Activated naive CD8-positive, alpha-beta T cell treated with anti-CD3 and anti-CD28 coated beads, Interleukin-2, amount 10 ng/mL, durations not matched to agents 7 days and 5 days (primary cell): ENCODE measurements around the gene SLC39A5. TPM values are rescaled to one million over a fixed set of nuclear protein-coding genes. Genes with fewer than 3 reads are reported as not detected.
A peak's percentile ranks its signal among the peaks of the same experiment; 100 is the strongest.

Source experiments
- ATAC-seq: fragments of 150-1000 bp; cut with Tn5 transposase; one replicate; pipeline ENCODE4 v1.10.0; 2021; ENCODE audit warnings: low read depth, moderate library complexity
- POLR2A ChIA-PET: fragments of 350-600 bp; sonication (Branson Sonifier 250); formaldehyde crosslinking; loops from one replicate; lab custom pipeline; 2021; ENCODE audit warnings: antibody characterized with exemption; lab: Charles Lee
- DNase-seq: peaks from one replicate; pipeline ENCODE4 v3.0.0; 2021
- H3K27ac Mint-ChIP-seq: one replicate; pipeline ENCODE4 v1.8.0; 2022; ENCODE audit warnings: mild to moderate bottlenecking, mixed read lengths
- H3K27me3 Mint-ChIP-seq: one replicate; pipeline ENCODE4 v1.8.0; 2022; ENCODE audit warnings: mild to moderate bottlenecking, moderate library complexity, mixed read lengths
- H3K36me3 Mint-ChIP-seq: one replicate; pipeline ENCODE4 v1.8.0; 2021; ENCODE audit warnings: mild to moderate bottlenecking, mixed read lengths
- H3K4me1 Mint-ChIP-seq: one replicate; pipeline ENCODE4 v1.8.0; 2021; ENCODE audit warnings: mixed read lengths
- H3K4me3 Mint-ChIP-seq: one replicate; pipeline ENCODE4 v1.8.0; 2022; ENCODE audit warnings: mild to moderate bottlenecking, moderate library complexity, mixed read lengths
- H3K9me3 Mint-ChIP-seq: one replicate; pipeline ENCODE4 v1.8.0; 2021; ENCODE audit warnings: mixed read lengths
- total RNA-seq, 2 experiments: library from RNA; stranded (reverse); gene quantifications; one replicate each; pipeline ENCODE4 v1.2.3, GENCODE V29; 2021

SLC39A5 gene
- total RNA-seq, 2 experiments from 2014 or later: 1.4 TPM; not detected in 1

- ATAC-seq: peak; percentile 83
- H3K36me3 Mint-ChIP-seq: peaks cover 5% of the 10 kb centered on the region
- H3K4me3 Mint-ChIP-seq: peak within 1 kb of the TSS; percentile 96
- no peaks in the 10 kb centered on the region for H3K9me3 Mint-ChIP-seq
- peaks cover 34% of the 10 kb centered on the region for H3K4me1 Mint-ChIP-seq
- peak; percentile 92 for DNase-seq
- POLR2A ChIA-PET: interaction anchor here (0.8 to 4.0 kb wide), 23 partner anchors 14 to 300 kb away, joined by 3 to 39 read pairs (median 4); partner anchors contain the start of genes ANKRD52, CNPY2, COQ10A and ESYT1
- peak within 1 kb of the TSS; percentile 91 for H3K27ac Mint-ChIP-seq
- H3K27me3 Mint-ChIP-seq: no peaks in the 10 kb centered on the region
Measured at GRCh38 chr12:56221757-56222530, 7.9 kb upstream of the SLC39A5 start, which contains the start of gene RNF41. TSS of gene RNF41 (minus strand) at chr12:56221922. CDS start at chr12:56214047, 7,875 bp downstream.

- peaks cover 34% of the 10 kb centered on the region for H3K4me1 Mint-ChIP-seq
Measured at GRCh38 chr12:56222531-56222895, 7.3 kb upstream of the SLC39A5 start.

GRCh38 chr12:56223571-56224101 lies 6.2 kb upstream of the SLC39A5 start:
- Mint-ChIP-seq H3K27ac (peak overlapping the region; percentile 38), H3K27me3 (no peaks in the 10 kb centered on the region), H3K9me3 (no peaks in the 10 kb centered on the region), H3K4me1 (peaks cover 34% of the 10 kb centered on the region), H3K4me3 (peak overlapping the region; percentile 92), H3K36me3 (peaks cover 7% of the 10 kb centered on the region)
- DNase-seq: no peak
- POLR2A ChIA-PET: interaction anchor here (0.7 to 4.0 kb wide), 2 partner anchors 34 to 310 kb away, joined by 4 to 34 read pairs; partner anchors contain the start of gene SMARCC2
- ATAC-seq: no peak

More at GRCh38 chr12:56222531-56222895, 7.3 kb upstream of the SLC39A5 start:
- Mint-ChIP-seq H3K27ac (peak overlapping the region; percentile 91), H3K9me3 (no peaks in the 10 kb centered on the region), H3K27me3 (no peaks in the 10 kb centered on the region), H3K4me3 (peak overlapping the region; percentile 96), H3K36me3 (peaks cover 7% of the 10 kb centered on the region)
- POLR2A ChIA-PET: interaction anchor here (0.8 to 4.0 kb wide), 20 partner anchors 17 to 299 kb away, joined by 3 to 39 read pairs (median 4); partner anchors contain the start of genes ANKRD52, CNPY2, COQ10A and ESYT1
- DNase-seq: no peak
- no peak for ATAC-seq

- peak within 1 kb of the TSS; percentile 71 for H3K27ac Mint-ChIP-seq
- peak; percentile 94 for DNase-seq
- POLR2A ChIA-PET: no interaction called here
Measured at GRCh38 chr12:56224102-56224701, 5.6 kb upstream of the SLC39A5 start, which contains the start of gene NABP2. TSS of gene NABP2 (plus strand) at chr12:56224342. CDS start at chr12:56224857, 515 bp downstream.

GRCh38 chr12:56224954-56225353 lies 4.9 kb upstream of the SLC39A5 start:
- Mint-ChIP-seq H3K27ac (peak overlapping the region; percentile 71), H3K27me3 (no peaks in the 10 kb centered on the region), H3K4me3 (peak overlapping the region; percentile 92), H3K4me1 (peaks cover 34% of the 10 kb centered on the region), H3K36me3 (peaks cover 13% of the 10 kb centered on the region), H3K9me3 (no peaks in the 10 kb centered on the region)
- ATAC-seq: no peak
- POLR2A ChIA-PET: no interaction called here
- no peak for DNase-seq

More at GRCh38 chr12:56224102-56224701, 5.6 kb upstream of the SLC39A5 start, which contains the start of gene NABP2:
- no peaks in the 10 kb centered on the region for H3K27me3 Mint-ChIP-seq
- ATAC-seq: peak; percentile 86
- H3K4me1 Mint-ChIP-seq: peaks cover 34% of the 10 kb centered on the region
- no peaks in the 10 kb centered on the region for H3K9me3 Mint-ChIP-seq
- H3K36me3 Mint-ChIP-seq: peaks cover 10% of the 10 kb centered on the region
- H3K4me3 Mint-ChIP-seq: peak within 1 kb of the TSS; percentile 92

- DNase-seq (no peak), ATAC-seq (no peak)
- Mint-ChIP-seq H3K27me3 (no peaks in the 10 kb centered on the region), H3K4me3 (no peak overlapping the region), H3K27ac (no peak overlapping the region), H3K9me3 (no peaks in the 10 kb centered on the region), H3K4me1 (peaks cover 19% of the 10 kb centered on the region), H3K36me3 (peaks cover 13% of the 10 kb centered on the region)
- POLR2A ChIA-PET: no interaction called here
Measured at GRCh38 chr12:56229082-56229481, 769 bp upstream of the SLC39A5 start.

- H3K4me3 Mint-ChIP-seq: no peak overlapping the region
- peaks cover 7% of the 10 kb centered on the region for H3K4me1 Mint-ChIP-seq
- H3K27ac Mint-ChIP-seq: no peak overlapping the region
- POLR2A ChIA-PET: no interaction called here
- no peaks in the 10 kb centered on the region for H3K9me3 Mint-ChIP-seq
- no peaks in the 10 kb centered on the region for H3K27me3 Mint-ChIP-seq
- DNase-seq (no peak), ATAC-seq (no peak)
- peaks cover 13% of the 10 kb centered on the region for H3K36me3 Mint-ChIP-seq
Measured at GRCh38 chr12:56230432-56231183, 757 bp downstream of the SLC39A5 start.

GRCh38 chr12:56231184-56231582 lies 1.3 kb downstream of the SLC39A5 start:
- ATAC-seq (no peak), DNase-seq (no peak)
- Mint-ChIP-seq H3K27me3 (no peaks in the 10 kb centered on the region), H3K27ac (no peak overlapping the region), H3K9me3 (no peaks in the 10 kb centered on the region), H3K4me3 (no peak overlapping the region), H3K36me3 (peaks cover 10% of the 10 kb centered on the region), H3K4me1 (peaks cover 2% of the 10 kb centered on the region)
- POLR2A ChIA-PET: no interaction called here

- POLR2A ChIA-PET: no interaction called here
- no peaks in the 10 kb centered on the region for H3K36me3 Mint-ChIP-seq
- no peak for ATAC-seq
- peaks cover 2% of the 10 kb centered on the region for H3K4me1 Mint-ChIP-seq
- H3K4me3 Mint-ChIP-seq: no peak overlapping the region
- DNase-seq: no peak
- H3K9me3 Mint-ChIP-seq: no peaks in the 10 kb centered on the region
- no peaks in the 10 kb centered on the region for H3K27me3 Mint-ChIP-seq
- no peak overlapping the region for H3K27ac Mint-ChIP-seq
Measured at GRCh38 chr12:56234746-56235436, 5.0 kb downstream of the SLC39A5 start.

- POLR2A ChIA-PET: interaction anchor here (0.9 kb wide), 1 partner anchor 14 kb away, joined by 4 read pairs; the partner anchor contains the start of gene RNF41
- H3K4me1 Mint-ChIP-seq: no peaks in the 10 kb centered on the region
- no peak overlapping the region for H3K4me3 Mint-ChIP-seq
- DNase-seq: no peak
- H3K9me3 Mint-ChIP-seq: no peaks in the 10 kb centered on the region
- H3K27ac Mint-ChIP-seq: no peak overlapping the region
- no peaks in the 10 kb centered on the region for H3K36me3 Mint-ChIP-seq
- no peak for ATAC-seq
- no peaks in the 10 kb centered on the region for H3K27me3 Mint-ChIP-seq
Measured at GRCh38 chr12:56236091-56236490, 6.2 kb downstream of the SLC39A5 start.

- H3K27ac Mint-ChIP-seq: no peak overlapping the region
Measured at GRCh38 chr12:56236985-56237384, 7.1 kb downstream of the SLC39A5 start.

GRCh38 chr12:56237552-56237951 lies 7.7 kb downstream of the SLC39A5 start:
- POLR2A ChIA-PET: interaction anchor here (0.5 kb wide), 1 partner anchor 452 kb away, joined by 4 read pairs; no protein-coding TSS in a partner anchor
- Mint-ChIP-seq H3K27me3 (no peaks in the 10 kb centered on the region), H3K4me3 (no peak overlapping the region), H3K4me1 (no peaks in the 10 kb centered on the region), H3K9me3 (no peaks in the 10 kb centered on the region), H3K36me3 (no peaks in the 10 kb centered on the region), H3K27ac (no peak overlapping the region)
- ATAC-seq (no peak), DNase-seq (no peak)

More at GRCh38 chr12:56236985-56237384, 7.1 kb downstream of the SLC39A5 start:
- ATAC-seq: no peak
- H3K4me1 Mint-ChIP-seq: no peaks in the 10 kb centered on the region
- H3K36me3 Mint-ChIP-seq: no peaks in the 10 kb centered on the region
- DNase-seq: no peak
- H3K4me3 Mint-ChIP-seq: no peak overlapping the region
- H3K9me3 Mint-ChIP-seq: no peaks in the 10 kb centered on the region
- POLR2A ChIA-PET: no interaction called here
- no peaks in the 10 kb centered on the region for H3K27me3 Mint-ChIP-seq
